Uterus (tissue), 4 donors: Measurements from ENCODE around the gene TUB. TPM values are rescaled to one million over a fixed set of nuclear protein-coding genes. Genes with fewer than 3 reads are reported as not detected.

Experiments used
- DNase-seq, 2 donors: peaks; one replicate each; pipeline ENCODE4 v3.0.0-alpha.2; 2019 to 2020
- H3K27ac ChIP-seq, 2 donors: fragments of 200-600 bp; sonication (generic); 1 replicate in 1 of 2; 2 replicates in 1 of 2; pipeline ENCODE4 v1.5.1; 2016 to 2018
- H3K27me3 ChIP-seq, 2 donors: fragments of 200-600 bp; sonication (generic); one replicate each; pipeline ENCODE4 v1.5.1; 2018 to 2019; ENCODE audit warnings: control low read depth in 1 of 2
- H3K36me3 ChIP-seq, 2 donors: fragments of 200-600 bp; sonication (generic); one replicate each; pipeline ENCODE4 v1.5.1; 2019; ENCODE audit warnings: control low read depth in 1 of 2
- H3K4me1 ChIP-seq, 2 donors: fragments of 200-600 bp; sonication (generic); one replicate each; pipeline ENCODE4 v1.5.1; 2018 to 2019; ENCODE audit warnings: control low read depth in 1 of 2
- H3K4me3 ChIP-seq, 2 donors: fragments of 200-600 bp; sonication (generic); 1 replicate in 1 of 2; 2 replicates in 1 of 2; pipeline ENCODE4 v1.5.1; 2018 to 2019; ENCODE audit warnings: mild to moderate bottlenecking in 1 of 2
- H3K9me3 ChIP-seq, 2 donors: fragments of 200-600 bp; sonication (generic); one replicate each; pipeline ENCODE4 v1.5.1; 2019; ENCODE audit warnings: control low read depth in 1 of 2
- CTCF ChIP-seq, 4 experiments: fragments of 200-600 bp in 2 of 4; fragments of 450-650 bp in 2 of 4; sonication (generic) in 2 of 4; IDR thresholded peaks; one replicate each; pipeline ENCODE4 v1.5.1; 2016 to 2019; ENCODE audit warnings: antibody characterized with exemption in 4 of 4, mild to moderate bottlenecking in 2 of 4, moderate library complexity in 1 of 4
- POLR2A ChIP-seq, 2 donors: fragments of 450-650 bp; IDR thresholded peaks; one replicate each; pipeline ENCODE4 v1.6.1; 2016; ENCODE audit warnings: antibody characterized with exemption in 2 of 2, mild to moderate bottlenecking in 1 of 2, moderate library complexity in 1 of 2
- intact Hi-C: fragments of 100-400 bp; cut with DNase I; formaldehyde crosslinking; loops from one replicate; pipeline ENCODE4 v1.15.1; 2023; ENCODE audit warnings: low total_unique reads
- total RNA-seq, 4 donors: library from RNA; depleted of rRNA in 3 of 4; stranded (reverse); fragments of >200 nt in 3 of 4; gene quantifications; one replicate each; pipeline versions ENCODE4 v1.1.0 to v1.2.4, GENCODE V29; 2014 to 2023
- donor health status: DM: yes; HTN: yes; CAD: no.

Gene TUB
- total RNA-seq, 4 donors from 2014 or later = 12.6 to 57.4 (median 37.8) TPM

DNA sequence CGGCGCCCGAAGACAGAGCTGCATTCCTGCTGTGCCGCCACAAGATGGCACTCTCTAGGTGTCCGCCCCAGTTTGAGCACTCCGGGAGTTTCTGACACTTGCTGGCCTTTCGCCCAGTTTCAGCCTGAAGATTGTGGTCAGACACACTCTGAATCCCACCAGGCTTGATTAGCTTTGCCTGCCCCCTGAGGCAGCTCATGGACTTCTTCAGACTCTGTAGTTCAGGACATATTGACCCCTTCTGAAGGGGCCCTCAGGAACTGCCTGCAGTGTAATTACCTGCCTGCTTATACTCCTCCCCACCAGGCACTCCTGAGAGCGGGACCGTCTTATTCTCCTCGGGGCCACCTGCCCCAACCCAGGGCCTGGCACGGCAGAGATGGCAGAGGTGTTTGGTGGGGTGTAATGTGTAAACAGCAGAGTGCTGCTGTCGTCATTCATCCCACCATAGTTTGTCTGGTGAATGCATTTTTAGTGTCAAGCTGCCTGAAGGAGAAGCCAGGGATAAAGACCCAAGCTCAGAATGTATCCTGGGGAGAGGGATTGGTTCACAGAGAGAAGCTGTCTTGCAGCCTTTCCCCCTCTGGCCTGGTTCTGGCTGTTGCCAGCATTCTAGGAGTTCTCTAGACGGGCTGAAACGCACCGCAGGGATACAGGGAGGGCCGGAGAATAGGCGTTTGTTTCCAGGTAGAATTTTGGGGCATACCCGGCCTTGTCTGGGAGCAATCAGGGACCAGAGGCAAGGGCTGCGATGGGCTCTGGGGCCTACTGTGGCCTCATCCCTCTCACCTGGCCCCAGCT, 47.5 kb upstream of the TUB start:
- DNase-seq = peak; percentile 88 to 89
- H3K27ac ChIP-seq = no peak overlapping the region
- no peaks in the 10 kb centered on the region for H3K9me3 ChIP-seq
- H3K4me1 ChIP-seq = no peaks in the 10 kb centered on the region
- H3K36me3 ChIP-seq = no peaks in the 10 kb centered on the region
- intact Hi-C loops = loop anchor here (5.0 kb wide), 1 partner anchor 64 kb away; no protein-coding TSS in a partner anchor
- no peak for TF ChIP-seq POLR2A (IDR thresholded peaks at IDR 0.05)
- peak; percentile 89 to 94 (median 92) for TF ChIP-seq CTCF (IDR thresholded peaks at IDR 0.05)
- no peaks in the 10 kb centered on the region for H3K27me3 ChIP-seq
- H3K4me3 ChIP-seq = no peak overlapping the region

DNA sequence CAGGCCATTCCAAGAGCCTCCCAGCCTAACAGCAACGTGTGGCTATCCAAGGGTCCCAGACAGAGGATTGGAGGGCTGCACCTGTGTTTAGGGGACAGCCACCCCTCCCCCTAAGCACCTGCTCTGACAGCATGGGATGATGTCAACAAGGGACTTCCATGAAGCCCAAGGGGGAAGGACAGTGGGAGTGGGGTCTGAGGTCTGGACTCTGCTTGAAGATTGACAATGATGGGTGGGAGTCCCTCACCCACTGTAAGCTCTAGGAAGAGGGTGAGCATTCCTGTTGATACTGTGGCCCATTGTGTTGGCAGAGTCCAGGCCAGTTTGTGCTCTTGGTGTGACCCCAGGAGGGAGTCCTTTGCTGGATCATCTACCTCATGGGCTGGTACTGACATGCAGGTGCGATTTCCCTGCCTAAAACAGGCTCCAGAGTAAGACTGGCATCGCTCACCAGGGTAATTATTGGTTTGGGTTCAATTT, 46.9 kb upstream of the TUB start:
- Histone ChIP-seq H3K4me1 (no peaks in the 10 kb centered on the region), H3K27me3 (no peaks in the 10 kb centered on the region), H3K36me3 (no peaks in the 10 kb centered on the region), H3K27ac (peak overlapping the region in 1 of 2 donors; percentile 53), H3K4me3 (no peak overlapping the region), H3K9me3 (no peaks in the 10 kb centered on the region)
- intact Hi-C loops = loop anchor here (5.0 kb wide), 1 partner anchor 63 kb away; no protein-coding TSS in a partner anchor
- no peak for TF ChIP-seq CTCF (IDR thresholded peaks at IDR 0.05)
- TF ChIP-seq POLR2A (IDR thresholded peaks at IDR 0.05) = no peak
- no peak for DNase-seq

- no peak for TF ChIP-seq CTCF (IDR thresholded peaks at IDR 0.05)
- TF ChIP-seq POLR2A (IDR thresholded peaks at IDR 0.05) = no peak
- intact Hi-C loops = loop anchor here (5.0 kb wide), 1 partner anchor 63 kb away; no protein-coding TSS in a partner anchor
- no peaks in the 10 kb centered on the region for H3K27me3 ChIP-seq
- no peaks in the 10 kb centered on the region for H3K9me3 ChIP-seq
- H3K4me3 ChIP-seq = no peak overlapping the region
- no peak for DNase-seq
- no peaks in the 10 kb centered on the region for H3K4me1 ChIP-seq
- H3K36me3 ChIP-seq = no peaks in the 10 kb centered on the region
- H3K27ac ChIP-seq = peak overlapping the region; percentile 53 to 74
Measured at GRCh38 chr11:8034604-8035190, 46.3 kb upstream of the TUB start.

GRCh38 chr11:8035200-8035855, 45.7 kb upstream of the TUB start:
- peak overlapping the region; percentile 53 to 74 for H3K27ac ChIP-seq
- H3K36me3 ChIP-seq = no peaks in the 10 kb centered on the region
- intact Hi-C loops = no loop called here
- no peaks in the 10 kb centered on the region for H3K9me3 ChIP-seq
- H3K4me3 ChIP-seq = no peak overlapping the region
- DNase-seq = peak in 1 of 2 donors; percentile 55
- H3K4me1 ChIP-seq = no peaks in the 10 kb centered on the region
- TF ChIP-seq CTCF (IDR thresholded peaks at IDR 0.05) = no peak
- TF ChIP-seq POLR2A (IDR thresholded peaks at IDR 0.05) = no peak
- H3K27me3 ChIP-seq = no peaks in the 10 kb centered on the region
